Activated T-helper 9 cell treated with anti-CD3 and anti-CD28 coated beads, Interleukin-2, amount 50 U/mL, for 16 hours (primary cell): ENCODE data around the gene SPATA32.

Experiments used
- DNase-seq: peaks from one replicate; pipeline ENCODE4 v3.0.0-alpha.2; 2020; ENCODE audit warnings: low read depth

The SPATA32 gene

DNA sequence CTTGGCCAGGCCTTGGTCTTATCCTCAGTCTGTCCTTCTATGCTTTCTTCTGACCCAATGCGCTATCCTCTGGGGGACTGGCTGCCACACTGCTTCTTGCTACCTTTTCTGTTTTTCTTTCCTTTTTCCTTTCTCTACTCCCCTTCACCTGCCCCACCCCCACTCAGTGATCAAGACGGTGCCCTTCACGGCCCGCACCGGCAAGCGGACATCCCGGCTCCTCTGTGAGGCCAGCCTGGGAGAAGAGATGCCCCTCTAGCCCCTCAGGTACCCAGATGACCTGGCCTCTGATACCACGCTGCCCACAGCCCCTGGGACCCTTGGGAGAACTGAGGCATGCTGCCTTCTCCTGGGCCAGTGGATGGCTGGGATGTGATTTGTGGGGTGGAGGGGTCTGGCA, 15.6 kb downstream of the SPATA32 start:
- no peak for DNase-seq

DNA sequence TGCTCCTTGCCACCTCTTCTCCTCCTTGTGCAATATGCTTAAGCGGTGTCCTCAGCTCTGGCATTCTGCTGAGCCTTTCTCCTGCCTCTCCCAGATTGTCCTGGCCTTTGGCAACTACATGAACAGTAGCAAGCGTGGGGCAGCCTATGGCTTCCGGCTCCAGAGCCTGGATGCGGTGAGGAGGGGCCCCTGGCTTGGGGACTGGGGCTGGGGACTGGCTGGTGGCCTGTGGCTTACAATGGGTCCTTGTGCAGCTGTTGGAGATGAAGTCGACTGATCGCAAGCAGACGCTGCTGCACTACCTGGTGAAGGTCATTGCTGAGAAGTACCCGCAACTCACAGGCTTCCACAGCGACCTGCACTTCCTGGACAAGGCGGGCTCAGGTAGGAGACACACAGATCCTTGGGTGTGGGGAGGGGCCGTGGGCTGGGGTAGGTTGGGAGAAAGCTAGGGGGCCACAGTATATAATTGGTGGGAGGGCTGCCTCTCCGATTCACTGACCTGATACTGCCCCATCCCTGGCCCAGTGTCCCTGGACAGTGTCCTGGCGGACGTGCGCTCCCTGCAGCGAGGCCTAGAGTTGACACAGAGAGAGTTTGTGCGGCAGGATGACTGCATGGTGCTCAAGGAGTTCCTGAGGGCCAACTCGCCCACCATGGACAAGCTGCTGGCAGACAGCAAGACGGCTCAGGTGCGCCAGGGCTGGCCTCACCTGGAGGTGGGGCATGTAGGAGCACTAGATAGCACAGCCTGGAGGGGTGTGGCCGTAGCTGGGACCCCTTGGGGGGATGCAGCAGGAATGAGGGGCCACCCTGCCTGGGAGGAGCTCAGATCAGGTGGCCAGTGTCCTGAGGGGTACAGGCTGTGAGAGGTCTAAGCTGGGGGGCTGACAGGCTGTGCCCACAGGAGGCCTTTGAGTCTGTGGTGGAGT, 16.9 kb downstream of the SPATA32 start:
- no peak for DNase-seq

- no peak for DNase-seq
These were observed 18.1 kb downstream of the SPATA32 start for GRCh38 chr17:45243750-45244149.

GRCh38 chr17:45242029-45242414, 19.9 kb downstream of the SPATA32 start:
- DNase-seq: no peak

DNA sequence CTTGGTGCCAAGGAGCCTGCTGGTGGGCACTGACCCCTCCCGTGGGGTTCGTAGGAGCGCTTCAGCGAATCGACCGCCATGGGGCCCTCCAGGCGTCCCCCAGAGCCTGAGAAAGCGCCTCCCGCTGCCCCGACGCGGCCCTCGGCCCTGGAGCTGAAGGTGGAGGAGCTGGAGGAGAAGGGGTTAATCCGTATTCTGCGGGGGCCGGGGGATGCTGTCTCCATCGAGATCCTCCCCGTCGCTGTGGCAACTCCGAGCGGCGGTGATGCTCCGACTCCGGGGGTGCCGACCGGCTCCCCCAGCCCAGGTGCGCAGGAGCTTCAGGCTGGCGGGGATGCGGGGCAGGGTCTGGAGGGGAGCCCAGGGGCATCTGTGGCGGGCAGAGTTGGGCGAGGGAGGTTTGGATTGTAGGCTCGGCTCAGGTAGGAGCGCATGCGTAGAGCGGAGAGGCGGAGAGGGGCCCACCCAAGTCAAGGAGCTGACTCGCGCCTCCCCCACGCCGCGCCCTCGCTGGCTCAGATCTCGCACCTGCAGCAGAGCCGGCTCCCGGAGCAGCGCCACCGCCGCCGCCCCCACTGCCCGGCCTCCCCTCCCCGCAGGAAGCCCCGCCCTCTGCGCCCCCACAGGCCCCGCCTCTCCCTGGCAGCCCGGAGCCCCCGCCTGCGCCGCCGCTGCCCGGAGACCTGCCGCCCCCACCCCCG, 20.4 kb downstream of the SPATA32 start:
- no peak for DNase-seq

- no peak for DNase-seq
These were observed 21.0 kb downstream of the SPATA32 start for GRCh38 chr17:45240905-45241327.

DNA sequence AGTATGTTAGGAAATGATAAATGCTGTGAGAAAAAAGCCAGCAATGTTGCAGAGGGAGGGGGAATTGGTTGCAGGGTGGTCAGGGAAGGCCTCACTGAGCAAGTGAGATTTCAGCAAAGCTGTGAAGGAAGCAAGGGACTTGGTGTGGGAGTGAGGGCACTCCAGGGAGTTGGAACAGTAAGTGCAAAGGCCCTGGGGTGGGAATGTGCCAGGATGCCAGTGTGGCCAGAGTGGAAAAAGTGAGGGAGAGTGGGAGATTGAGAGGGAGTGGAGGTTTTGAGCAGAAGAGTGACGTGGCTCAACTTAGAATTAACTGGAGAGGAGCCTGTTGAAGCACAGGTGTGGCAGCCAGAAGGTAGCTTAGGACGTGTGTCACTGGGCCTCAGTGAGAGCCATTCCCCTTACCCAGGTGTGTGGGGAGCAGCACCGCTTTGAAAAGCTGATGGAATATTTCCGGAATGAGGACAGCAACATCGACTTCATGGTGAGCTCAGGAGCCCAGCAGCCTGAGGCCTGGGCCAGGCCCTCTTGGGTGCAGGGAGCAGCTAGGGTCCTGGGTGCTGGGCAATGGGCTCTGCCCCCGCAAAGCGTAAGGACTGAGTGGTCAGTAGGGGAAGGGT, 23.6 kb downstream of the SPATA32 start:
- no peak for DNase-seq

DNA sequence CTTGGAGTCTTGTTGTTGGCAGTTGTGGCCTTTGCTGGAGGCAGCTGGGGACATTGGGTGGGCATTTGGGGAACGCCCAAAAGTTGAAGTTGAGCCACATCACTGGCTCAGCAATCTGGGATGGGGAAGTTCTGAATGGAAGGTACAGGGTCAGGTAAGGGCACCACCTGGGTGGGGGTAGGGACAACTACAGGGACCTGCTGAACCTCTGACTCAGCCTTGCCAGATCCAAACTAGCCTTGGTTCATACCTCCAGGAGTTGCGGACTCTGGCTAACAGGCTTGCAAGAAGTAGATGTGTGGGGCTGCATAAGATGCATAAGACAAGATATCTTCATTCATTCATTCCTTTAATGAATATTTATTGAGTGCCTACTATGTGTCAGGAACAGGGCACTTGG, 24.2 kb downstream of the SPATA32 start:
- DNase-seq: no peak

DNA sequence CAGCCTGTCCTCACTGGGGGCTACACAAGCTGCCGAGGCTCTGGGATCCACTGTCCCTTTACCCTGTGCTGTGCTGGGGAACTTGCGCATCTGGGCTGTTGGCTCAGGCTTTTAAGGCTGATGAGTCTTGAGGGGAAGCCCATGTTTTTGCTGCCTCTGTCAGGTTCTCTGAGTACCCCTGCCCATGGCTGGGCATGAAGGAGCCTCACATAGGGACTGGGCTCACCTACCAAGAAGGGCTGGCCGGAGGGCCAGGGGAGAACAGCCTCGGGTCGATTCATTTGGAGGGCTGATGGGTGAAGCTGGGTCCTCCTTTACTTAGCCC, 25.6 kb downstream of the SPATA32 start:
- no peak for DNase-seq

GRCh38 chr17:45235416-45236281, 26.2 kb downstream of the SPATA32 start:
- DNase-seq: peak; percentile 66

GRCh38 chr17:45234641-45235415, 27.1 kb downstream of the SPATA32 start:
- DNase-seq: no peak

- DNase-seq: no peak
These were observed 28.4 kb downstream of the SPATA32 start for GRCh38 chr17:45233423-45233924.

DNA sequence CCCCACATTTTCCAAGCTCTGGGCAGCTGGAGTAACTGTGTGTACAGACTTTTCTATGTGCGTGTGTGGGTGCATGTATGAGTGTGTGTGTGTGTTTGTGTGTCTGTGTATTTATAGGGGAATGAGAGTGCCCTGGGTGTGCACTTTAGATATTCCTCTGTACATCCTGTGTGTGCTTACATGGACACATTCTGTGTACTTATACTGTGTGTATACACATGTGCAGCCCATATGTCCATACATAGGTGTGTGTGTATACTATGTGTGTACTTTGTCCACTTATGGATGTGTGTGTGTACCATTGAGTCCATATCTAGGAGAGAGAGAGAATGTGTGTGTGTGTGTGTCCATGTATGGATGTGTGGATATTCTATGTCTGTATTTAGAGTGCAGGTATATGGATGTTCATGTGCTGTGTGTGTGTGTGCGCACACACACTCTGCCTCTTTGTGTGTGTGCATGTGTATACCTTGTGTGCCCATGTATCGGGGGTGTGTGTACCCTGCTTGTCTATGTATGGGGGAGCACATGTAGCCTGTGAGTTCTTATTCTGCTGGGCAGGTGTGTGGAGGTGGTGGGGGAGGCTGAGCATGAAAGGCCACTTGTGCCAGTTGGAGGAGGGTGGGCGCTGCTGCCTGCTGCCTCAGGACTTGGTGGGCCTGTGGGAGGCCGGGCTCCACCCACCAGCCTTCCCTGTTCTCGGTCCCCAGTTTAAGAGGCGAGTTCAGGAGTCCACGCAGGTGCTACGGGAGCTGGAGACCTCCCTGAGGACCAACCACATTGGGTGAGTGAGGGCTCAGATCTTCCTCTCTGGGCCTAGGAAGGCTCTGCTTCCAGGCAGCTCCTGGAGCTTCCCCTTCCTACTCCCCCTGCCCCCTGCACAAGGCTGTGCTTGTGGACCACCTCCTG, 29.1 kb downstream of the SPATA32 start:
- no peak for DNase-seq

GRCh38 chr17:45231481-45232116, 30.3 kb downstream of the SPATA32 start:
- DNase-seq: no peak

DNA sequence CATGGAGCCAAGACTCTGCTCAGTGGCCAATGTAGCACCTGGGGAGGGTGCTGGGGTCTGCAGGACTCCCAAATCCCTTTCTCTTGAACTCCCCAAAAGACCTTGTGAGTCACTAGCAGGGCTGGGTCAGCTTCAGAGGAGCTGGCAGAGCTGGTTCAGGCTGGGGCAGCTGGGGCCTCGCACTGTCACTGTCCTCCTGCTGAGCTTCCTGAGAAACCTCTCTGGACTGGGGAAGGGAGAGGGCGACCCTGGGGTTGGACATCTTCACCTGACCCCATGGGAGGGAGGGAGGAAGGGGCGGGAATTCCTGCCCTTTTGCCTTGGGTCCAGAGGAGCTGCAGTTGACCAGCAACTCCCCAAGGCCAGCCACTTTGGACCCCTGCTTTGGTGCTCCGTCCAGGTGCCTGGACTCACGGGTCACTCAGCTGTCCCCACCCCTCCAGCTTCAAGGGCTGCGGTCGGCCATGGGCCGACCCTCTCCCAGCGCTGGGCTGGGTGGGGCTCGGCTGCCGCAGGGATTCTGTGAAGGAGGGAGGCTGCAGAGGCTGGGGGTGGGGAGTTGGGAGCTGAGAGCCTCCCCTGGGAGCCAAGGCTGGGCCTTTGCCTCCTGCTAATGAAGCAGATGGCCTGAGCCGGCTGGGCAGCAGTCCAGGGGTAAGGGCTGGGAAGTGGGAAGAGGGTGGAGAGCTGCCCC, 31.0 kb downstream of the SPATA32 start:
- DNase-seq: no peak

DNA sequence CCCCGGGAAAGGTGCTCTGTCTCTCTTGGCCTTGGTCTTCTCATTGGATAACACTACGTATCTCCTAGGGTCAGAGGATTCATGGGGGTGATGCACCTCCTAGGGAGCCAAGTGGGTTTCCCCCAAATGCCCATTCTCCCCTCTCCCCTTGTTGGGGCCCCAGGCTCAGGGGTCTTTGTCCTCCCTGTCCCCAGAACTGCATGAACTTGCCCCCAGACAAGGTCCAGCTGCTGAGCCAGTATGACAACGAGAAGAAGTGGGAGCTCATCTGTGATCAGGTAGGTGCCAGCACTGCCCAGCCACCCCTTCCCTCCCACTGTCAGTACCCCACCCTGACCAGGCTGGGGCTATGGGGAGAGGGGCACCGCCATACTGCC, 31.5 kb downstream of the SPATA32 start:
- DNase-seq: no peak

DNA sequence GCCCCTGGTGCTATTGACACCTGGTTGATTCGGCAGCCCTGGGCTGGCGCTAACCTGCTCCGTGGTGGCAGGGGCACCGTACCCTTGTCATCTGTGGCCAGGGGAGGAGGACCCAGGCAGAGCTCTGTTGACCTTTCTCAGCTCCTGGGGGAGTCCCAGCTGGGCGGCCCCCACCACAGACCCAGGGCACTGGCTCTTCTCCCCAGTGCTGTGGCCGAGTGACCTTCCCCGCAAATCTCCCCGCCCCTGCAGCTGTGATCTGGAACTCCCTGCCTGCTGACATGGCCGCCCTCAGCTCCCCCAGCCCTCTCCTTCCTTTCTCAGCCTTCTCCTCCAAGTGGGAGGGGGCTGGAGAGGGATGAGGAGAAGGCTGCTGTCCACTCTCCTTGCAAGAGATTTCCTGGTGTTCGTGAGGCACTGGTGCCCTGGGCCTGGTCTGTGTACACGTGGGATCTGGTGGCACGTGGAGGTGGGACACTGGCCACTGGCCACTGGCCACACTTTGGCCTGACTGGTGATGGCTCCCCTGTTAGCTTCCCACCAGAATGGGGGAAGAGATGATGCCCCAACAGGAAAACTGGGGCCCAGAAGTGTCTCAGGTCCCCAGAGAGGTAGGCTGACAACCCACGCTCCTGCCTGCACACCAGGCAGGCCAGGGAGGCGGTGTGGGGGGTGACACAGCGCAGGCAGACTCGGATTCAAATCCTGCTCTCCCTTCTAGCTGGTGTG, 32.0 kb downstream of the SPATA32 start:
- no peak for DNase-seq
